Neural cell (in vitro differentiated cells): ENCODE data around the gene LIMS4.
"Not testable (repeated sequence)": the region's sequence is repeated elsewhere in the genome, so short reads cannot be mapped to it uniquely, and the experiment has no call there.

Experiments used
- CTCF ChIP-seq: fragments of 450-650 bp; IDR thresholded peaks from 2 replicates; pipeline ENCODE4 v1.5.1; 2014; ENCODE audit warnings: antibody characterized with exemption, mild to moderate bottlenecking, moderate library complexity; ENCODE audit not compliant: poor library complexity, severe bottlenecking
- REST ChIP-seq: IDR thresholded peaks from 2 replicates; pipeline ENCODE4 v1.6.1; 2012; ENCODE audit warnings: borderline replicate concordance

GRCh38 chr2:110460318-110460717 is 12.3 kb downstream of the LIMS4 start:
- TF ChIP-seq CTCF, REST: not testable (repeated sequence)
